IMR-90 (cell line): ENCODE measurements around the gene HMCN1. TPM values are rescaled to one million over a fixed set of nuclear protein-coding genes. Genes with fewer than 3 reads are reported as not detected.

Source experiments
- ATAC-seq: fragments of 200-7000 bp; cut with Tn5 transposase; 2 replicates; pipeline ENCODE4 v1.9.1; 2020; ENCODE audit warnings: low read depth, mild to moderate bottlenecking, moderate library complexity
- BruUV-seq: library from RNA; stranded (reverse); fragments of 400-500 nt; replicated peaks from 2 replicates; lab custom pipeline; 2021; lab: Mats Ljungman, UMichigan
- CTCF ChIA-PET: fragments of 300-600 bp; formaldehyde crosslinking; extraction: SDS; loops from one replicate; lab custom pipeline; 2021; ENCODE audit warnings: antibody characterized with exemption; lab: Yijun Ruan, JAX
- POLR2A ChIA-PET: fragments of 300-600 bp; sonication (Branson Sonifier 250); formaldehyde crosslinking; loops from one replicate; lab custom pipeline; 2022; ENCODE audit warnings: antibody characterized with exemption; ENCODE audit not compliant: unreplicated experiment; lab: Charles Lee
- DNase-seq: peaks from one replicate; pipeline ENCODE4 v3.0.0; 2013
- H2AFZ ChIP-seq: replicated peaks from 2 replicates; pipeline ENCODE3; 2013; ENCODE audit warnings: low read length, mild to moderate bottlenecking; ENCODE audit not compliant: poor library complexity
- H2AK5ac ChIP-seq: 2 replicates; pipeline ENCODE4 v1.6.1; 2013; ENCODE audit warnings: low read depth, low read length, inconsistent platforms
- H2AK9ac ChIP-seq: replicated peaks from 2 replicates; pipeline ENCODE3; 2013; ENCODE audit warnings: mild to moderate bottlenecking, low read depth, low read length, moderate library complexity; ENCODE audit not compliant: poor library complexity
- H2BK120ac ChIP-seq: 2 replicates; pipeline ENCODE4 v1.6.1; 2013; ENCODE audit warnings: low read depth, low read length, inconsistent platforms
- H2BK15ac ChIP-seq: 3 replicates; pipeline ENCODE4 v1.6.1; 2013; ENCODE audit warnings: low read depth, low read length, inconsistent platforms
- H2BK20ac ChIP-seq: 2 replicates; pipeline ENCODE4 v1.6.1; 2013; ENCODE audit warnings: low read depth, mild to moderate bottlenecking, inconsistent platforms, low read length, moderate library complexity
- H2BK5ac ChIP-seq: 2 replicates; pipeline ENCODE4 v1.6.1; 2013; ENCODE audit warnings: mild to moderate bottlenecking, low read depth, low read length, inconsistent platforms; ENCODE audit not compliant: poor library complexity, severe bottlenecking
- H3K14ac ChIP-seq: replicated peaks from 2 replicates; pipeline ENCODE4 v1.6.1; 2013; ENCODE audit warnings: low read depth, low read length, inconsistent platforms
- H3K18ac ChIP-seq: 2 replicates; pipeline ENCODE4 v1.6.1; 2013; ENCODE audit warnings: low read depth, low read length, control low read depth
- H3K23ac ChIP-seq: 2 replicates; pipeline ENCODE4 v1.6.1; 2013; ENCODE audit warnings: low read depth, low read length, inconsistent platforms
- H3K27ac ChIP-seq: 2 replicates; pipeline ENCODE4 v1.5.1; 2013; ENCODE audit warnings: mild to moderate bottlenecking, control low read depth, low read length; ENCODE audit not compliant: insufficient read depth
- H3K27me3 ChIP-seq: 2 replicates; pipeline ENCODE4 v1.6.1; 2013; ENCODE audit warnings: low read length; ENCODE audit not compliant: control insufficient read depth, insufficient read depth
- H3K36me3 ChIP-seq: 2 replicates; pipeline ENCODE4 v1.6.1; 2013; ENCODE audit warnings: low read length, mixed read lengths; ENCODE audit not compliant: control insufficient read depth, insufficient read depth
- H3K4ac ChIP-seq: 2 replicates; pipeline ENCODE4 v1.6.1; 2013; ENCODE audit warnings: low read depth, low read length, inconsistent platforms
- H3K4me1 ChIP-seq: 2 replicates; pipeline ENCODE4 v1.6.1; 2013; ENCODE audit warnings: low read length, mixed read lengths; ENCODE audit not compliant: control insufficient read depth, insufficient read depth
- H3K4me2 ChIP-seq: 2 replicates; pipeline ENCODE4 v1.6.1; 2013; ENCODE audit warnings: low read depth, mild to moderate bottlenecking, control low read depth, low read length, moderate library complexity
- H3K4me3 ChIP-seq: 2 replicates; pipeline ENCODE4 v1.5.1; 2013; ENCODE audit warnings: low read depth, mild to moderate bottlenecking, control low read depth, low read length, moderate library complexity; ENCODE audit not compliant: insufficient read depth
- H3K56ac ChIP-seq: 2 replicates; pipeline ENCODE4 v1.6.1; 2013; ENCODE audit warnings: low read length, inconsistent platforms; ENCODE audit not compliant: insufficient read depth; ENCODE audit errors: extremely low read depth
- H3K79me1 ChIP-seq, 2 experiments: 2 replicates each; pipeline ENCODE4 v1.6.1; 2013; ENCODE audit warnings: low read length in 2 of 2, inconsistent platforms in 1 of 2, low read depth in 1 of 2
- H3K9ac ChIP-seq: 2 replicates; pipeline ENCODE4 v1.6.1; 2013; ENCODE audit warnings: low read depth, low read length, control low read depth
- H3K9me1 ChIP-seq: 2 replicates; pipeline ENCODE4 v1.6.1; 2013; ENCODE audit warnings: low read length, inconsistent platforms; ENCODE audit not compliant: insufficient read depth
- H3K9me3 ChIP-seq: 2 replicates; pipeline ENCODE4 v1.6.1; 2013; ENCODE audit warnings: low read length; ENCODE audit not compliant: control insufficient read depth, insufficient read depth
- H4K20me1 ChIP-seq: 2 replicates; pipeline ENCODE4 v1.6.1; 2013; ENCODE audit warnings: low read length, inconsistent platforms; ENCODE audit not compliant: insufficient read depth
- H4K5ac ChIP-seq: 2 replicates; pipeline ENCODE4 v1.6.1; 2013; ENCODE audit warnings: mild to moderate bottlenecking, low read depth, low read length, control low read depth
- H4K8ac ChIP-seq, 2 experiments: 2 replicates each; pipeline ENCODE4 v1.6.1; 2013; ENCODE audit warnings: low read depth in 2 of 2, low read length in 2 of 2, control low read depth in 1 of 2, inconsistent platforms in 1 of 2
- H4K91ac ChIP-seq: 2 replicates; pipeline ENCODE4 v1.6.1; 2013; ENCODE audit warnings: low read depth, low read length, inconsistent platforms; ENCODE audit not compliant: insufficient read depth
- POLR2A ChIP-seq: IDR thresholded peaks from 2 replicates; pipeline ENCODE4 v1.6.1; 2012; ENCODE audit warnings: mild to moderate bottlenecking, low read depth, low read length
- WGBS, 2 experiments: methylation state at CpG; one replicate each; pipeline versions ENCODE4 v1.1.5 to v1.1.7; 2013; ENCODE audit warnings: missing lambda C conversion rate in 2 of 2; ENCODE audit not compliant: insufficient read length in 1 of 2; ENCODE audit errors: extremely low coverage in 2 of 2; 5-methylcytosine and 5-hydroxymethylcytosine counted together
- dilution Hi-C: fragments of 300-500 bp; cut with HindIII; formaldehyde crosslinking; loops from one replicate; pipeline ENCODE4 v1.14.3; 2018; ENCODE audit warnings: low sequenced_read_pairs; ENCODE audit not compliant: unreplicated experiment
- in situ Hi-C: fragments of 300-500 bp; cut with MboI; formaldehyde crosslinking; loops from 3 replicates; pipeline ENCODE4 v1.14.3; 2019; ENCODE audit warnings: low sequenced_read_pairs, inconsistent platforms, mixed read lengths
- intact Hi-C: fragments of 100-400 bp; cut with micrococcal nuclease; formaldehyde crosslinking; loops from 2 replicates; pipeline ENCODE4 v1.10.0; 2022
- polyA plus RNA-seq, 3 experiments: library from polyadenylated mRNA; depleted of rRNA; stranded (reverse); fragments of >200 nt; gene quantifications; 2 replicates each; pipeline ENCODE4 v1.2.3, GENCODE V29; 2012; ENCODE audit warnings: low replicate concordance in 1 of 3
- total RNA-seq: library from RNA; depleted of rRNA; stranded (reverse); fragments of >200 nt; gene quantifications from 2 replicates; pipeline ENCODE4 v1.2.3, GENCODE V29; 2012

The HMCN1 gene
- total and polyA plus RNA-seq, 2 of the 4 experiments (the other 2 are of a cell fraction) = 6.1 to 11.7 TPM

DNA sequence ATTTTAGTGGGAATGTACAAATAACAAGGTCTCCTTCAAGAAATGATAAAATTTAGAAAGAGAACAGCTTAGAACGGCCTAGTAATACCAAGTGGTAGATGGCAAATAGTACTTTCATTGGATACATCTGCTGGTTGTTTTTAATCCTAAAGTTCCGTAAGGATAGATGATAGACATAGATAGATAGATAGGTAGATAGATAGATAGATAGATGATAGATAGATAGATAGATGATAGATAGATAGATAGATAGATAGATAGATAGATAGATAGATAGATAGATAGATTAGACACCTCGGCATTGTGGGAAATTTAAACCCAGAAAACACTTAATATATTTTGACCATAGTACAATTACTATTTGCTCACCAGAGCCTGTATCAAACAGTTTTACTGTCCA lies 352.4 kb downstream of the HMCN1 start:
- no peak overlapping the region for H2AK9ac ChIP-seq
- H3K79me1 ChIP-seq = no peaks in the 10 kb centered on the region
- ChIA-PET CTCF (no interaction called here), POLR2A (no interaction called here)
- H3K9me1 ChIP-seq = peaks cover 3% of the 10 kb centered on the region; the same call in 1 of the 2 replicates
- no peak overlapping the region for H2BK15ac ChIP-seq
- H2AFZ ChIP-seq = no peak overlapping the region
- no peak for ATAC-seq
- no peak overlapping the region for H3K27ac ChIP-seq
- BruUV-seq = no TSS peak
- no peak overlapping the region for H3K9ac ChIP-seq
- H3K23ac ChIP-seq = no peak overlapping the region
- no peak overlapping the region for H3K56ac ChIP-seq
- no peak overlapping the region for H3K4me3 ChIP-seq
- no peak overlapping the region for H4K8ac ChIP-seq
- no peak for TF ChIP-seq POLR2A
- 100% methylated on average over 1 of the region's 3 CpGs; no CpG with 5 or more reads in 1 of the 2 experiments for WGBS, 2 experiments
- no peak overlapping the region for H2BK20ac ChIP-seq
- H3K4ac ChIP-seq = no peak overlapping the region
- dilution Hi-C loops = no loop called here
- intact Hi-C loops = no loop called here
- H3K4me1 ChIP-seq = no peaks in the 10 kb centered on the region
- no peaks in the 10 kb centered on the region for H3K27me3 ChIP-seq
- H3K9me3 ChIP-seq = no peaks in the 10 kb centered on the region
- H4K5ac ChIP-seq = no peak overlapping the region
- H4K91ac ChIP-seq = no peak overlapping the region
- H2BK5ac ChIP-seq = no peak overlapping the region
- in situ Hi-C loops = no loop called here
- no peak overlapping the region for H3K14ac ChIP-seq
- no peaks in the 10 kb centered on the region for H4K20me1 ChIP-seq
- no peak overlapping the region for H3K18ac ChIP-seq
- no peak overlapping the region for H2BK120ac ChIP-seq
- no peaks in the 10 kb centered on the region for H3K36me3 ChIP-seq
- H2AK5ac ChIP-seq = no peak overlapping the region
- H3K4me2 ChIP-seq = no peak overlapping the region
- no peak for DNase-seq
